Transverse colon (tissue), 3 donors: ENCODE measurements around the gene RILPL2.

ENCODE experiments used
- POLR2A ChIP-seq: fragments of 450-650 bp; IDR thresholded peaks from one replicate; pipeline ENCODE4 v1.6.1; 2016; ENCODE audit warnings: antibody characterized with exemption, mild to moderate bottlenecking, moderate library complexity
- TF ChIP-seq, protein P1 (sequence below), 5 experiments: fragments of 200-600 bp in 3 of 5; fragments of 450-650 bp in 2 of 5; sonication (generic) in 3 of 5; IDR thresholded peaks; 1 replicate in 2 of 5; 2 replicates in 3 of 5; pipeline ENCODE4 v1.5.1; 2016 to 2017; ENCODE audit warnings: antibody characterized with exemption in 5 of 5, inconsistent platforms in 3 of 5, mild to moderate bottlenecking in 2 of 5, moderate library complexity in 1 of 5

DNA sequence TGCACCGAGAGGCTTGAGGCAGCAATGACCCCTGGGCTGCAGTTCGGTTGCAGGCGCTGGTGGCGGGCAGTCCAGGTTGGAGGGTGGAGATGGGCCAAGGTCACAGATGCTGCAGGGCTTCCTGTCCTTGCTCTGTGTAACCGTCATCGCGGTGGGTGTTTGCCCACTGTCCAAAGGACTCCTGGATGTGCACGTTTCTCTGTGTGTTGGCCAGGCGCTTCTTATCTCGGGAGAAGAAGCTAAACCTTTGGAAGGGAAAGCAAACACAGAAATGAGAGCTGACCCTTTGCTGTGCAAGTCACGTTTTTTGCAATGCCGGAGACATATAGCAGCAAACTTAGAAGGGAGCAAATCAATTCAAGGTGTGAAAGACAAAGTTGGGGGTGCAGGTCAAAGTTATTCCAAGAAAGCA lies 36.0 kb upstream of the RILPL2 start:
- TF ChIP-seq, protein P1, sequence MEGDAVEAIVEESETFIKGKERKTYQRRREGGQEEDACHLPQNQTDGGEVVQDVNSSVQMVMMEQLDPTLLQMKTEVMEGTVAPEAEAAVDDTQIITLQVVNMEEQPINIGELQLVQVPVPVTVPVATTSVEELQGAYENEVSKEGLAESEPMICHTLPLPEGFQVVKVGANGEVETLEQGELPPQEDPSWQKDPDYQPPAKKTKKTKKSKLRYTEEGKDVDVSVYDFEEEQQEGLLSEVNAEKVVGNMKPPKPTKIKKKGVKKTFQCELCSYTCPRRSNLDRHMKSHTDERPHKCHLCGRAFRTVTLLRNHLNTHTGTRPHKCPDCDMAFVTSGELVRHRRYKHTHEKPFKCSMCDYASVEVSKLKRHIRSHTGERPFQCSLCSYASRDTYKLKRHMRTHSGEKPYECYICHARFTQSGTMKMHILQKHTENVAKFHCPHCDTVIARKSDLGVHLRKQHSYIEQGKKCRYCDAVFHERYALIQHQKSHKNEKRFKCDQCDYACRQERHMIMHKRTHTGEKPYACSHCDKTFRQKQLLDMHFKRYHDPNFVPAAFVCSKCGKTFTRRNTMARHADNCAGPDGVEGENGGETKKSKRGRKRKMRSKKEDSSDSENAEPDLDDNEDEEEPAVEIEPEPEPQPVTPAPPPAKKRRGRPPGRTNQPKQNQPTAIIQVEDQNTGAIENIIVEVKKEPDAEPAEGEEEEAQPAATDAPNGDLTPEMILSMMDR (IDR thresholded peaks at IDR 0.05) = no peak
- no peak for TF ChIP-seq POLR2A
